Transverse colon (tissue), 4 donors: ENCODE results near the gene CCL15.
"Not testable (repeated sequence)": the region's sequence is repeated elsewhere in the genome, so short reads cannot be mapped to it uniquely, and the experiment has no call there.

Experiments
- EP300 ChIP-seq: sonication (generic); formaldehyde crosslinking; IDR thresholded peaks from one replicate; pipeline ENCODE4 v1.6.1; 2017; ENCODE audit warnings: antibody characterized with exemption, low read depth
- POLR2A ChIP-seq: fragments of 450-650 bp; IDR thresholded peaks from one replicate; pipeline ENCODE4 v1.6.1; 2016; ENCODE audit warnings: antibody characterized with exemption, mild to moderate bottlenecking, moderate library complexity
- POLR2AphosphoS5 ChIP-seq, 3 donors: sonication (generic); formaldehyde crosslinking; IDR thresholded peaks; one replicate each; pipeline ENCODE4 v1.6.1; 2016; ENCODE audit warnings: antibody characterized with exemption in 3 of 3
- TF ChIP-seq, protein P1 (sequence below), 5 experiments: fragments of 200-600 bp in 3 of 5; fragments of 450-650 bp in 2 of 5; sonication (generic) in 3 of 5; IDR thresholded peaks; 1 replicate in 2 of 5; 2 replicates in 3 of 5; pipeline ENCODE4 v1.5.1; 2016 to 2017; ENCODE audit warnings: antibody characterized with exemption in 5 of 5, inconsistent platforms in 3 of 5, mild to moderate bottlenecking in 2 of 5, moderate library complexity in 1 of 5

GRCh38 chr17:36015895-36016294 lies 14.5 kb upstream of the CCL15 start:
- TF ChIP-seq, protein P1, sequence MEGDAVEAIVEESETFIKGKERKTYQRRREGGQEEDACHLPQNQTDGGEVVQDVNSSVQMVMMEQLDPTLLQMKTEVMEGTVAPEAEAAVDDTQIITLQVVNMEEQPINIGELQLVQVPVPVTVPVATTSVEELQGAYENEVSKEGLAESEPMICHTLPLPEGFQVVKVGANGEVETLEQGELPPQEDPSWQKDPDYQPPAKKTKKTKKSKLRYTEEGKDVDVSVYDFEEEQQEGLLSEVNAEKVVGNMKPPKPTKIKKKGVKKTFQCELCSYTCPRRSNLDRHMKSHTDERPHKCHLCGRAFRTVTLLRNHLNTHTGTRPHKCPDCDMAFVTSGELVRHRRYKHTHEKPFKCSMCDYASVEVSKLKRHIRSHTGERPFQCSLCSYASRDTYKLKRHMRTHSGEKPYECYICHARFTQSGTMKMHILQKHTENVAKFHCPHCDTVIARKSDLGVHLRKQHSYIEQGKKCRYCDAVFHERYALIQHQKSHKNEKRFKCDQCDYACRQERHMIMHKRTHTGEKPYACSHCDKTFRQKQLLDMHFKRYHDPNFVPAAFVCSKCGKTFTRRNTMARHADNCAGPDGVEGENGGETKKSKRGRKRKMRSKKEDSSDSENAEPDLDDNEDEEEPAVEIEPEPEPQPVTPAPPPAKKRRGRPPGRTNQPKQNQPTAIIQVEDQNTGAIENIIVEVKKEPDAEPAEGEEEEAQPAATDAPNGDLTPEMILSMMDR (IDR thresholded peaks at IDR 0.05) = not testable (repeated sequence)
- not testable (repeated sequence) for TF ChIP-seq POLR2A; POLR2AphosphoS5 (IDR thresholded peaks at IDR 0.05); EP300
